GM12891 (cell line): ENCODE results near the gene BMPR1A.

Experiments
- PAX5 ChIP-seq: IDR thresholded peaks from 2 replicates; pipeline ENCODE4 v1.6.1; 2011; ENCODE audit warnings: low read length, moderate library complexity, mild to moderate bottlenecking; ENCODE audit not compliant: insufficient read depth, severe bottlenecking
- POLR2A ChIP-seq: IDR thresholded peaks from 2 replicates; pipeline ENCODE4 v1.6.1; 2011; ENCODE audit warnings: low read depth, low read length, control low read depth
- POLR2AphosphoS5 ChIP-seq: IDR thresholded peaks from 2 replicates; pipeline ENCODE4 v1.6.1; 2011; ENCODE audit warnings: low read depth, low read length, control low read depth
- SPI1 ChIP-seq: IDR thresholded peaks from 2 replicates; pipeline ENCODE4 v1.6.1; 2011; ENCODE audit warnings: low read depth, low read length, control low read depth
- TAF1 ChIP-seq: IDR thresholded peaks from 2 replicates; pipeline ENCODE4 v1.6.1; 2011; ENCODE audit warnings: low read depth, low read length, control low read depth

DNA sequence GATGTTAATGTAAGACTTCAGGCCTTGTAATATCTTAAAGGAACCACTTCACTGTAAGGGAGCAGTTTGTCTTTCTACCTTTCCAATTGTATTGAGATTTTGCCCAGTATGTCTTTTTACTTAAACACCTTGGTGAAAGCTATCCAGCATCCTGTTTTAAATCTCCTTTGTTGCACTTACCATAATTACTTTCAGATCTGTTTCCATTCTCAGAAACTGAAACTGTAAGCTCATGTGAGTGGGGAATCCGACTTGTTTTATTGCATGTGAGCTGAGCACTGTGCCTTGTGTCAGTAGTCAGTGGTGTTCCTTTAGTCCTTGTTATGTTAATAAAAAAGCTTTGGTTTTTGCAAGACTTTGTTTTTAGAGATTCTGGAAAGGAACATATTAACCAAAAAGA lies 42.2 kb downstream of the BMPR1A start:
- TF ChIP-seq POLR2A (no peak), POLR2AphosphoS5 (no peak), TAF1 (no peak), PAX5 (no peak), SPI1 (no peak)
